Measurements from ENCODE around the gene PACS2. TPM values are rescaled to one million over a fixed set of nuclear protein-coding genes. Genes with fewer than 3 reads are reported as not detected.

The PACS2 gene
- total and polyA plus RNA-seq, 2 of the 8 experiments (the other 6 are each of a cell fraction or from before 2014, with no cell fraction given): 38.0 to 62.8 TPM

DNA sequence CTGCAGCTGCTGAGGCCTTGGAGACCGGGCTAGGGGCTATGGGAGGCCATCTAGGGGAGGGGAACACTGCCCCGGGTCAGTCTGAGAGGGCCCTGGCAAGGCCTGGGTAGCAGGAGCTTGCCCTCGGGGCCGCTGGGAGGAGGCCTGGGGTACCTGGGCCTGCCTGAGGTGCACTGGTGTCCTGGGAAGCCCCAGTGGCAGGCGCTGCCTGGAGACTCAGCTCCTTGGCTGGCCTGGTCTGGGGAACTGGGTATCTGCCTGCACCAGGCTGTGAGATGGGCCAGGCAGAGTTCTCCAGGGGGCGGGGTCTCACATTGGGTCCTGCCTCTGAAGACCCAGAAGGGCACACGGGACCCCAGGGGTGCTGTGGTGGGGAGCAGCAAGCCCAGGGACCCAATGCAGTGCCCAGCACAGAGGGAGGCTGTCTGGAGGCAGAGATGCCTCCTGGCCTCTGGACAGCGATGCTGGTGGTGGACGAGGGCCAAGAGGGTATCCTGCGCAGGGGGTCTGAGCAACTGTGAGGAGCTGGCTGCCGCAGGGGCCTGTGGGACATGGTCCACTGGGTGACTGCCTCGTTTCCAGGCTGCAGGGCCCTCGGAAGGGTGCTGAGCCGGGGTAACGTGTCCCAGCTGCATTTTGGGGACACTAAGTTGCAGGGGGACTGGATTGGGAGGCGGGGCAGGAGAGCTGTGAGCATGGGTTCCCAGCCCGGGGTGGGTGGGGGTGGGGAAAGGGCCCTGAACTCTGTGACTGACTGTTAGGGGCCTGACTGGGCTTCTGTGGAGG lies 97.6 kb downstream of the PACS2 start:
- ChIA-PET CTCF (ENCODE audit: partially characterized antibody) (interaction anchor here (0.6 to 1.8 kb wide), 5 partner anchors 9 to 79 kb away, joined by 3 to 6 read pairs (median 3); partner anchors contain the start of genes TEDC1 and TEX22), POLR2A (ENCODE audit: partially characterized antibody) (interaction anchor here (0.6 to 2.8 kb wide), 9 partner anchors 8 to 45 kb away, joined by 3 to 14 read pairs (median 3); partner anchors contain the start of genes MTA1 and TEX22)
- no peak overlapping the region for H2BK12ac ChIP-seq (ENCODE audit: low read depth, low read length)
- 84% methylated on average over 17 of the region's 17 CpGs; no CpG with 5 or more reads in 1 of the 2 experiments for whole genome bisulfite sequencing, 2 experiments (ENCODE audit: extremely low coverage in 1 of 2, insufficient coverage in 1 of 2, insufficient read length in 1 of 2, insufficient replicate concordance in 2 of 2, low coverage in 1 of 2, low lambda C conversion rate in 2 of 2, missing lambda C conversion rate in 1 of 2)
- H3K14ac ChIP-seq (ENCODE audit: insufficient read length): no peak overlapping the region
- H2AK5ac ChIP-seq (ENCODE audit: low read depth, low read length): no peak overlapping the region
- no peak overlapping the region for H3K9ac ChIP-seq (replicated peaks in 1 of 4; ENCODE audit: extremely low read depth in 1 of 4, low read depth in 3 of 4, low read length in 3 of 4)
- H3K79me1 ChIP-seq (ENCODE audit: low read depth, low read length): no peaks in the 10 kb centered on the region
- H2BK5ac ChIP-seq (ENCODE audit: low read depth, low read length): no peak overlapping the region
- peaks cover 0 to 8% (median 5%) of the 10 kb centered on the region in 4 experiments; a peak in 6 of 7 replicates for H3K4me1 ChIP-seq (replicated peaks in 1 of 4; ENCODE audit: control insufficient read depth in 3 of 4, insufficient read depth in 4 of 4, low read length in 3 of 4)
- no peak overlapping the region for H3K27ac ChIP-seq (ENCODE audit: low read depth, low read length)
- peaks cover 0 to 6% of the 10 kb centered on the region in 2 experiments for H4K20me1 ChIP-seq (replicated peaks in 1 of 2; ENCODE audit: control insufficient read depth in 1 of 2, insufficient read depth in 2 of 2, low read length in 2 of 2)
- peak overlapping the region in 1 of 4 experiments; percentile 38; a peak in 1 of 8 replicates for H3K4me3 ChIP-seq (ENCODE audit: extremely low read depth in 1 of 4, insufficient read depth in 2 of 4, low read depth in 3 of 4, low read length in 4 of 4)
- H2BK20ac ChIP-seq (ENCODE audit: low read length): no peak overlapping the region
- no peak overlapping the region for H2AFZ ChIP-seq (ENCODE audit: low read length)
- H3K36me3 ChIP-seq (ENCODE audit: control insufficient read depth in 2 of 4, insufficient read depth in 4 of 4, low read length in 3 of 4): no peaks in the 10 kb centered on the region
- H4K91ac ChIP-seq (replicated peaks; ENCODE audit: insufficient read length, low read length): no peak overlapping the region
- no peaks in the 10 kb centered on the region for H3K9me3 ChIP-seq (ENCODE audit: insufficient read depth in 2 of 2, low read depth in 1 of 2, low read length in 1 of 2)
- H3K79me2 ChIP-seq (ENCODE audit: control insufficient read depth in 1 of 2, insufficient read depth in 2 of 2, low read length in 2 of 2): no peaks in the 10 kb centered on the region
- FAIRE-seq (no peak), DNase-seq (ENCODE audit: low read depth in 1 of 2, low spot score in 2 of 2) (no peak)
- H3K23ac ChIP-seq (ENCODE audit: insufficient read length): no peak overlapping the region
- no peak overlapping the region for H2BK120ac ChIP-seq (replicated peaks; ENCODE audit: low read depth, low read length)
- H3K4ac ChIP-seq (replicated peaks; ENCODE audit: insufficient read length, low read depth, low read length): no peak overlapping the region
- H3K18ac ChIP-seq (ENCODE audit: extremely low read depth, low read length): no peak overlapping the region; the same call in 1 of the 2 replicates
- H2BK15ac ChIP-seq (ENCODE audit: low read length): peak overlapping the region; percentile 72; the same call in 1 of the 2 replicates
- H4K5ac ChIP-seq (ENCODE audit: insufficient read length, low read depth, low read length): no peak overlapping the region
- H3K4me2 ChIP-seq (ENCODE audit: insufficient read depth in 1 of 2, low read depth in 2 of 2, low read length in 2 of 2): peak overlapping the region in 1 of 2 experiments; percentile 76; a peak in 1 of 4 replicates
- H3K56ac ChIP-seq (replicated peaks; ENCODE audit: insufficient read length, low read depth, low read length): no peak overlapping the region
- H3K23me2 ChIP-seq (ENCODE audit: low read depth, low read length): peaks cover 11% of the 10 kb centered on the region; the same call in 1 of the 2 replicates
- 0 out of 2 replicates have a peak overlapping the region, but pooled peaks have one; percentile 54 for H4K8ac ChIP-seq (ENCODE audit: extremely low read depth, insufficient read depth, low read length)
- H3K27me3 ChIP-seq (replicated peaks in 1 of 4; ENCODE audit: control insufficient read depth in 3 of 4, extremely low read depth in 1 of 4, insufficient read depth in 3 of 4, low read length in 3 of 4): peaks cover 8 to 48% (median 39%) of the 10 kb centered on the region in 4 experiments
- no peak for TF ChIP-seq CBX5 (IDR thresholded peaks at IDR 0.05; ENCODE audit: low read depth, low read length)
- TF ChIP-seq CHD2 (IDR thresholded peaks at IDR 0.05; ENCODE audit: low read length): no peak
- TF ChIP-seq, protein P1, sequence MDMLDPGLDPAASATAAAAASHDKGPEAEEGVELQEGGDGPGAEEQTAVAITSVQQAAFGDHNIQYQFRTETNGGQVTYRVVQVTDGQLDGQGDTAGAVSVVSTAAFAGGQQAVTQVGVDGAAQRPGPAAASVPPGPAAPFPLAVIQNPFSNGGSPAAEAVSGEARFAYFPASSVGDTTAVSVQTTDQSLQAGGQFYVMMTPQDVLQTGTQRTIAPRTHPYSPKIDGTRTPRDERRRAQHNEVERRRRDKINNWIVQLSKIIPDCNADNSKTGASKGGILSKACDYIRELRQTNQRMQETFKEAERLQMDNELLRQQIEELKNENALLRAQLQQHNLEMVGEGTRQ (IDR thresholded peaks at IDR 0.05; ENCODE audit: low read length): no peak
- no peak for TF ChIP-seq NANOG (IDR thresholded peaks at IDR 0.05; ENCODE audit: insufficient read depth, low read depth, low read length, poor library complexity, severe bottlenecking)
- no peak for TF ChIP-seq BACH1 (IDR thresholded peaks at IDR 0.05; ENCODE audit: low read length)
- TF ChIP-seq BCL11A (IDR thresholded peaks at IDR 0.05; ENCODE audit: low read depth in 2 of 2, low read length in 2 of 2): no peak
- TF ChIP-seq RNF2 (IDR thresholded peaks at IDR 0.05; ENCODE audit: borderline replicate concordance, low read depth, low read length, missing control alignments, poor library complexity, severe bottlenecking): no peak
- TF ChIP-seq SIX5 (IDR thresholded peaks at IDR 0.05; ENCODE audit: low read depth, low read length): no peak
- no peak for TF ChIP-seq GABPA (IDR thresholded peaks at IDR 0.05; ENCODE audit: borderline replicate concordance, insufficient read depth, low read length)
- no peak for TF ChIP-seq CBX8 (IDR thresholded peaks at IDR 0.05; ENCODE audit: borderline replicate concordance, low read depth, low read length)

All from H1 (cell line).